BE2C (cell line): ENCODE results near the gene AUTS2.

ENCODE experiments used
- DNase-seq: peaks from one replicate; pipeline ENCODE4 v3.0.0-alpha.2; 2020
- H3K27me3 ChIP-seq: fragments of 250-450 bp; sonication (Bioruptor Pico); 2 replicates; pipeline ENCODE4 v1.5.1; 2020; ENCODE audit warnings: mild to moderate bottlenecking
- H3K36me3 ChIP-seq: fragments of 250-450 bp; sonication (Bioruptor Pico); 2 replicates; pipeline ENCODE4 v1.5.1; 2020; ENCODE audit warnings: mild to moderate bottlenecking
- H3K4me1 ChIP-seq: fragments of 250-450 bp; sonication (Bioruptor Pico); 2 replicates; pipeline ENCODE4 v1.5.1; 2020
- H3K4me3 ChIP-seq: 2 replicates; pipeline ENCODE4 v1.5.1; 2011; ENCODE audit warnings: low read depth, low read length
- H3K9me3 ChIP-seq: fragments of 250-450 bp; sonication (Bioruptor Pico); 2 replicates; pipeline ENCODE4 v1.5.1; 2020
- CTCF ChIP-seq: IDR thresholded peaks from 2 replicates; pipeline ENCODE4 v1.5.1; 2012; ENCODE audit warnings: mild to moderate bottlenecking, low read depth, low read length

The AUTS2 gene

GRCh38 chr7:69912141-69912540 lies 313.9 kb downstream of the AUTS2 start:
- no peak for DNase-seq
- no peak for TF ChIP-seq CTCF
- H3K4me3 ChIP-seq: no peak overlapping the region
- no peaks in the 10 kb centered on the region for H3K9me3 ChIP-seq
- no peaks in the 10 kb centered on the region for H3K4me1 ChIP-seq
- no peaks in the 10 kb centered on the region for H3K27me3 ChIP-seq
- no peaks in the 10 kb centered on the region for H3K36me3 ChIP-seq

GRCh38 chr7:69912846-69913245 lies 314.6 kb downstream of the AUTS2 start:
- Histone ChIP-seq H3K36me3 (no peaks in the 10 kb centered on the region), H3K4me1 (no peaks in the 10 kb centered on the region), H3K27me3 (no peaks in the 10 kb centered on the region), H3K9me3 (no peaks in the 10 kb centered on the region), H3K4me3 (no peak overlapping the region)
- no peak for DNase-seq
- no peak for TF ChIP-seq CTCF

GRCh38 chr7:69919426-69920111 lies 321.3 kb downstream of the AUTS2 start:
- no peaks in the 10 kb centered on the region for H3K9me3 ChIP-seq
- H3K4me3 ChIP-seq: no peak overlapping the region
- TF ChIP-seq CTCF: no peak
- no peaks in the 10 kb centered on the region for H3K4me1 ChIP-seq
- no peak for DNase-seq
- no peaks in the 10 kb centered on the region for H3K27me3 ChIP-seq
- H3K36me3 ChIP-seq: no peaks in the 10 kb centered on the region

- Histone ChIP-seq H3K4me3 (no peak overlapping the region), H3K27me3 (no peaks in the 10 kb centered on the region), H3K36me3 (no peaks in the 10 kb centered on the region), H3K4me1 (no peaks in the 10 kb centered on the region), H3K9me3 (no peaks in the 10 kb centered on the region)
- no peak for TF ChIP-seq CTCF
- DNase-seq: no peak
Measured at GRCh38 chr7:69920797-69921196, 322.5 kb downstream of the AUTS2 start.

- no peaks in the 10 kb centered on the region for H3K4me1 ChIP-seq
- DNase-seq: no peak
- no peaks in the 10 kb centered on the region for H3K36me3 ChIP-seq
- H3K27me3 ChIP-seq: no peaks in the 10 kb centered on the region
- no peaks in the 10 kb centered on the region for H3K9me3 ChIP-seq
- no peak overlapping the region for H3K4me3 ChIP-seq
- no peak for TF ChIP-seq CTCF
Measured at GRCh38 chr7:69922026-69922803, 323.9 kb downstream of the AUTS2 start.

- no peak overlapping the region for H3K4me3 ChIP-seq
- TF ChIP-seq CTCF: no peak
Measured at GRCh38 chr7:69927461-69927860, 329.2 kb downstream of the AUTS2 start.

More at GRCh38 chr7:69927461-69927860, 329.2 kb downstream of the AUTS2 start:
- Histone ChIP-seq H3K9me3 (no peaks in the 10 kb centered on the region), H3K36me3 (no peaks in the 10 kb centered on the region), H3K4me1 (no peaks in the 10 kb centered on the region), H3K27me3 (no peaks in the 10 kb centered on the region)
- no peak for DNase-seq
